Keratinocyte (primary cell): ENCODE data around the gene POLDIP2.

Source experiments
- CTCF ChIP-seq, 3 experiments: IDR thresholded peaks in 1 of 3; conservative IDR thresholded peaks in 1 of 3; optimal IDR thresholded peaks in 1 of 3; 2 replicates in 2 of 3; 3 replicates in 1 of 3; pipeline versions ENCODE3 to v1.5.1; 2011; ENCODE audit warnings: low read length in 3 of 3, mild to moderate bottlenecking in 3 of 3, moderate library complexity in 2 of 3, control low read depth in 1 of 3, inconsistent platforms in 1 of 3; ENCODE audit not compliant: insufficient read depth in 2 of 3; ENCODE audit errors: extremely low read depth in 1 of 3
- EZH2 ChIP-seq: IDR thresholded peaks from one replicate; pipeline ENCODE4 v1.6.1; 2012; ENCODE audit warnings: inconsistent platforms, mild to moderate bottlenecking, low read length, moderate library complexity

DNA sequence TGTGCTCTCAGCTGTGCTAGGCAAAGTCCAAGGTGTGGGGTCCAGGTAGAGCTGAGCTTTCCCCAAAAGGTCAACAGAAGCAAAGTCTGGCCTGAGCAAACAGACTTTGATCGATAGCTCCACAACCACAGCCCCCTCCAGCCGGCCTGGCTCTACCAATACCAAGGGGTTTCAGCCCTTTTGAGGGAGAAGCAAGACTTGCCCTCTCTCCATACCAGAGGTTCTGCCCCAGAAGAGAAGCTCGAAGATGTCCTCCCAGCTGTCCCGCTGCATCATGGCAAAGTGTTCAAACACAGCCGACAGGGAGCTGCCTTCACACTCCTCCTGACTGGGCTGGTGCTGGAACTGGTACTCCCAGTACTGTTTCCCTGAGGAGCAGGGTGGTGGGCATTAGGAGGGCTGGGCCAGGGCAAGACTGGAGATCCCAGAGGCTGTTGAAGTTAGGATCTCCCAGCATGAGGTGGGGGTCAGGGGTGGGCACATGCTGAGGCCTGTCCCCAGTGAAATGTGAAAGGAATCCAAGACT lies 11.0 kb upstream of the POLDIP2 start:
- TF ChIP-seq CTCF (optimal IDR thresholded peaks at IDR 0.05 in 1 of 3, IDR thresholded peaks at IDR 0.05 in 1 of 3, conservative IDR thresholded peaks at IDR 0.05 in 1 of 3; ENCODE audit: extremely low read depth in 1 of 3, insufficient read depth in 2 of 3, low read length in 3 of 3) (no peak), EZH2 (no peak)
